Body of pancreas (tissue), 4 donors: ENCODE results near the gene TMEM43.

Source experiments
- POLR2A ChIP-seq, 3 donors: fragments of 450-650 bp; IDR thresholded peaks; one replicate each; pipeline ENCODE4 v1.6.1; 2016; ENCODE audit warnings: antibody characterized with exemption in 3 of 3, mild to moderate bottlenecking in 2 of 3
- TF ChIP-seq, protein P1 (sequence below), 7 experiments: fragments of 450-650 bp in 4 of 7; fragments of 200-600 bp in 3 of 7; sonication (generic) in 3 of 7; IDR thresholded peaks; one replicate each; pipeline ENCODE4 v1.5.1; 2016 to 2019; ENCODE audit warnings: antibody characterized with exemption in 7 of 7

DNA sequence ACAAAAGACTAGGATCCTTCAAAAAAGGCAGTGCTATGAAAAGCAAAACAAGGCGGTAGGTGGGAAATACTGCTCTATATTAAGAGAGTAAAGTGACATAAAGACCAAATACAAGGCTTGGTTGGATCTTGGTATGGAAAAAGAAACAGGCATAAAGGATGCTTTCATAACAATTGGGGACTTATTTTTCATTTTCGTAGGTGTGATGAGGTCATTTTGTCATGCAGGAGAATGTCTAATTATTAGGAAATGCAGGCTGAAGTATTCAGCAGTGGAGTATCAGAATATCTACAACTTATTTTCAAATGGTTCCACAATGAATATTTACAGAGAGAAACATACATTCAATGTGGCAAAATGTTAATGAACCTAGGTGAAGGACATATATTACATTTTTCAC is 44.6 kb downstream of the TMEM43 start:
- TF ChIP-seq, protein P1, sequence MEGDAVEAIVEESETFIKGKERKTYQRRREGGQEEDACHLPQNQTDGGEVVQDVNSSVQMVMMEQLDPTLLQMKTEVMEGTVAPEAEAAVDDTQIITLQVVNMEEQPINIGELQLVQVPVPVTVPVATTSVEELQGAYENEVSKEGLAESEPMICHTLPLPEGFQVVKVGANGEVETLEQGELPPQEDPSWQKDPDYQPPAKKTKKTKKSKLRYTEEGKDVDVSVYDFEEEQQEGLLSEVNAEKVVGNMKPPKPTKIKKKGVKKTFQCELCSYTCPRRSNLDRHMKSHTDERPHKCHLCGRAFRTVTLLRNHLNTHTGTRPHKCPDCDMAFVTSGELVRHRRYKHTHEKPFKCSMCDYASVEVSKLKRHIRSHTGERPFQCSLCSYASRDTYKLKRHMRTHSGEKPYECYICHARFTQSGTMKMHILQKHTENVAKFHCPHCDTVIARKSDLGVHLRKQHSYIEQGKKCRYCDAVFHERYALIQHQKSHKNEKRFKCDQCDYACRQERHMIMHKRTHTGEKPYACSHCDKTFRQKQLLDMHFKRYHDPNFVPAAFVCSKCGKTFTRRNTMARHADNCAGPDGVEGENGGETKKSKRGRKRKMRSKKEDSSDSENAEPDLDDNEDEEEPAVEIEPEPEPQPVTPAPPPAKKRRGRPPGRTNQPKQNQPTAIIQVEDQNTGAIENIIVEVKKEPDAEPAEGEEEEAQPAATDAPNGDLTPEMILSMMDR (IDR thresholded peaks at IDR 0.05): no peak
- no peak for TF ChIP-seq POLR2A (IDR thresholded peaks at IDR 0.05)
